Erythroblast (primary cell): Measurements from ENCODE around the gene DAPL1.

ENCODE experiments used
- GATA1 ChIP-seq: IDR thresholded peaks from 2 replicates; pipeline ENCODE4 v1.6.1; 2011; ENCODE audit warnings: low read depth, mild to moderate bottlenecking, control low read depth, low read length, moderate library complexity
- POLR2A ChIP-seq: IDR thresholded peaks from 2 replicates; pipeline ENCODE4 v1.6.1; 2011; ENCODE audit warnings: mild to moderate bottlenecking, low read length

DNA sequence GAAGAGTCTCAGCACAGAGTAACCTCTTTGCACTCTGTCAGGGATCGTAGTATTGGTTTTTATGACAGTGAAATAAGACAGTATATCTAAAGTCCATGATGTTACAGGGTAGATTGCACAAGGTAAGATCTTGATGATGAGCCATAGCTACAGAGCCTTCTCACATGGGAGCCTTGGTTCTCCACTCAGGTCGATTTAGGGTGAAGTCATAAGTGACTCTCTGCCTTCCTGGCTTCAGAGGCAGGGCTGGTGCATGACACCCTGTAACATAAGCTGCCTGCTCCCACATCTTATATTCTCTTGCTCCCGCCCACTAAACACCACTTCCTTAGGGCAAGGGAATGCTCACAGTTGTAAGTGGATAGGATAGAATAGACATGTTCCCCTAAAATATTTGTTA, 13.3 kb downstream of the DAPL1 start:
- TF ChIP-seq POLR2A (no peak), GATA1 (no peak)
